GM18519 (cell line): Measurements from ENCODE around the gene ZC3H14.

Source experiments
- ATAC-seq: cut with Tn5 transposase; IDR thresholded peaks from one replicate; pipeline ENCODE4 v1.9.1; 2021; ENCODE audit warnings: mild to moderate bottlenecking, moderate library complexity; ENCODE audit not compliant: unreplicated experiment, low FRiP score

ZC3H14 gene

GRCh38 chr14:88551980-88552431 lies 10.8 kb upstream of the ZC3H14 start:
- no peak for ATAC-seq

GRCh38 chr14:88552876-88553275 lies 10.0 kb upstream of the ZC3H14 start:
- ATAC-seq = no peak

GRCh38 chr14:88553886-88554456 lies 8.9 kb upstream of the ZC3H14 start:
- ATAC-seq = no peak

GRCh38 chr14:88554457-88555286 lies 8.2 kb upstream of the ZC3H14 start, which contains the start of gene PTPN21:
TSS of gene PTPN21 (minus strand) at chr14:88555007. CDS start at chr14:88550417, 4,590 bp downstream.
- no peak for ATAC-seq

GRCh38 chr14:88556581-88556980 lies 6.3 kb upstream of the ZC3H14 start:
- no peak for ATAC-seq

- ATAC-seq = no peak
Observed at GRCh38 chr14:88559852-88560251, 3.0 kb upstream of the ZC3H14 start.

- no peak for ATAC-seq
Observed at GRCh38 chr14:88562532-88562830, 356 bp upstream of the ZC3H14 start.

- no peak for ATAC-seq
Observed at GRCh38 chr14:88563845-88564244, 1.0 kb downstream of the ZC3H14 start.

GRCh38 chr14:88565427-88565826 lies 2.6 kb downstream of the ZC3H14 start:
- no peak for ATAC-seq

- no peak for ATAC-seq
Observed at GRCh38 chr14:88568196-88568595, 5.4 kb downstream of the ZC3H14 start.

GRCh38 chr14:88572117-88572516 lies 9.3 kb downstream of the ZC3H14 start:
- ATAC-seq = no peak

- no peak for ATAC-seq
Observed at GRCh38 chr14:88576222-88576621, 13.4 kb downstream of the ZC3H14 start.

GRCh38 chr14:88584451-88584850 lies 21.6 kb downstream of the ZC3H14 start:
- ATAC-seq = no peak

GRCh38 chr14:88588081-88588480 lies 25.2 kb downstream of the ZC3H14 start:
- no peak for ATAC-seq

- no peak for ATAC-seq
Observed at GRCh38 chr14:88590173-88590572, 27.3 kb downstream of the ZC3H14 start.

GRCh38 chr14:88592031-88592430 lies 29.2 kb downstream of the ZC3H14 start:
- ATAC-seq = no peak

GRCh38 chr14:88597038-88597437 lies 34.2 kb downstream of the ZC3H14 start:
- no peak for ATAC-seq

- ATAC-seq = no peak
Observed at GRCh38 chr14:88597601-88598000, 34.8 kb downstream of the ZC3H14 start.

- ATAC-seq = no peak
Observed at GRCh38 chr14:88598097-88598675, 35.3 kb downstream of the ZC3H14 start.

GRCh38 chr14:88599326-88599725 lies 36.5 kb downstream of the ZC3H14 start:
- ATAC-seq = no peak

GRCh38 chr14:88599761-88600439 lies 37.1 kb downstream of the ZC3H14 start:
- ATAC-seq = peak; percentile 91
